SK-N-SH treated with all-trans-retinoic acid at 6 μM for 48 hours (cell line): ENCODE measurements around the gene OLA1.
A peak's percentile ranks its signal among the peaks of the same experiment; 100 is the strongest.

Experiments used
- ATAC-seq: fragments of 200-7000 bp; cut with Tn5 transposase; 3 replicates; pipeline ENCODE4 v1.9.1; 2020; ENCODE audit warnings: mild to moderate bottlenecking, moderate library complexity
- ARNTL ChIP-seq: fragments of 450-650 bp; formaldehyde crosslinking; IDR thresholded peaks from 2 replicates; pipeline ENCODE4 v1.5.0; 2020; ENCODE audit warnings: low read depth, mild to moderate bottlenecking, moderate library complexity, borderline replicate concordance
- CREB5 ChIP-seq: fragments of 250-450 bp; sonication (Bioruptor Pico); IDR thresholded peaks from 2 replicates; pipeline ENCODE4 v1.5.1; 2020; ENCODE audit warnings: low read depth, mild to moderate bottlenecking, moderate library complexity
- CSDC2 ChIP-seq: fragments of 250-450 bp; sonication (Bioruptor Pico); IDR thresholded peaks from 2 replicates; pipeline ENCODE4 v1.5.0; 2020; ENCODE audit warnings: mild to moderate bottlenecking, moderate library complexity
- ESRRG ChIP-seq: fragments of 250-450 bp; sonication (Bioruptor Pico); IDR thresholded peaks from 2 replicates; pipeline ENCODE4 v1.6.1; 2021; ENCODE audit warnings: mild to moderate bottlenecking
- GLIS3 ChIP-seq: fragments of 250-450 bp; sonication (Bioruptor Pico); IDR thresholded peaks from 2 replicates; pipeline ENCODE4 v1.5.0; 2020; ENCODE audit warnings: mild to moderate bottlenecking, moderate library complexity
- ISL1 ChIP-seq: fragments of 250-450 bp; sonication (Bioruptor Pico); IDR thresholded peaks from 2 replicates; pipeline ENCODE4 v2.1.2; 2022; ENCODE audit warnings: mild to moderate bottlenecking, moderate library complexity
- OSR1 ChIP-seq: fragments of 250-450 bp; sonication (Bioruptor Pico); IDR thresholded peaks from 2 replicates; pipeline ENCODE4 v1.8.0; 2022; ENCODE audit warnings: moderate library complexity, mild to moderate bottlenecking, inconsistent platforms
- PATZ1 ChIP-seq: fragments of 250-450 bp; sonication (Bioruptor Pico); IDR thresholded peaks from 2 replicates; pipeline ENCODE4 v1.8.0; 2020; ENCODE audit warnings: mild to moderate bottlenecking, moderate library complexity, borderline replicate concordance
- POU6F1 ChIP-seq: fragments of 250-450 bp; sonication (Bioruptor Pico); IDR thresholded peaks from 2 replicates; pipeline ENCODE4 v1.8.0; 2021; ENCODE audit warnings: low read depth, mild to moderate bottlenecking, moderate library complexity, borderline replicate concordance
- PPARA ChIP-seq: fragments of 250-450 bp; sonication (Bioruptor Pico); IDR thresholded peaks from 2 replicates; pipeline ENCODE4 v1.5.0; 2020; ENCODE audit warnings: mild to moderate bottlenecking, borderline replicate concordance
- RARB ChIP-seq: fragments of 250-450 bp; sonication (Bioruptor Pico); IDR thresholded peaks from 2 replicates; pipeline ENCODE4 v1.8.0; 2021; ENCODE audit warnings: mild to moderate bottlenecking, moderate library complexity
- SNAI2 ChIP-seq: fragments of 250-450 bp; sonication (Bioruptor Pico); IDR thresholded peaks from 2 replicates; pipeline ENCODE4 v1.5.0; 2020; ENCODE audit warnings: mild to moderate bottlenecking, moderate library complexity
- TSHZ2 ChIP-seq: fragments of 250-450 bp; sonication (Bioruptor Pico); IDR thresholded peaks from 2 replicates; pipeline ENCODE4 v1.5.0; 2020; ENCODE audit warnings: mild to moderate bottlenecking, moderate library complexity
- ZC3H10 ChIP-seq: fragments of 250-450 bp; sonication (Bioruptor Pico); IDR thresholded peaks from 2 replicates; pipeline ENCODE4 v1.5.1; 2021; ENCODE audit warnings: mild to moderate bottlenecking, moderate library complexity
- ZFP3 ChIP-seq: fragments of 250-450 bp; sonication (Bioruptor Pico); IDR thresholded peaks from 2 replicates; pipeline ENCODE4 v1.5.0; 2020; ENCODE audit warnings: mild to moderate bottlenecking, moderate library complexity
- ZFP30 ChIP-seq: fragments of 450-650 bp; formaldehyde crosslinking; IDR thresholded peaks from 2 replicates; pipeline ENCODE4 v1.5.0; 2022; ENCODE audit warnings: mild to moderate bottlenecking, moderate library complexity
- ZNF565 ChIP-seq: fragments of 450-650 bp; formaldehyde crosslinking; conservative IDR thresholded peaks from 2 replicates; pipeline ENCODE4 v1.5.0; 2020; ENCODE audit warnings: low read depth, mild to moderate bottlenecking, moderate library complexity
- ZNF70 ChIP-seq: fragments of 450-650 bp; formaldehyde crosslinking; IDR thresholded peaks from 2 replicates; pipeline ENCODE4 v1.5.0; 2020; ENCODE audit warnings: mild to moderate bottlenecking, moderate library complexity
- ZNF8 ChIP-seq: fragments of 450-650 bp; formaldehyde crosslinking; IDR thresholded peaks from 2 replicates; pipeline ENCODE4 v1.5.0; 2020; ENCODE audit warnings: mild to moderate bottlenecking, moderate library complexity

The OLA1 gene

GRCh38 chr2:174254267-174254666 is 5.9 kb upstream of the OLA1 start:
- TF ChIP-seq POU6F1 (CRISPR knock-in tag) (no peak), ZFP30 (no peak), RARB (CRISPR knock-in tag) (no peak), ZFP3 (CRISPR knock-in tag) (no peak), ZNF8 (CRISPR knock-in tag) (no peak), ESRRG (CRISPR knock-in tag) (no peak)
- TF ChIP-seq, all 23 proteins: peak for 0
- no peak for ATAC-seq

GRCh38 chr2:174248998-174249592 is 763 bp upstream of the OLA1 start:
- TF ChIP-seq SNAI2 (CRISPR knock-in tag), result no peak
- TF ChIP-seq ESRRG (CRISPR knock-in tag), result no peak
- no peak for TF ChIP-seq ZFP30
- no peak for TF ChIP-seq ARNTL
- TF ChIP-seq CSDC2 (CRISPR knock-in tag), result no peak
- TF ChIP-seq POU6F1 (CRISPR knock-in tag), result no peak
- TF ChIP-seq CREB5 (CRISPR knock-in tag), result no peak
- no peak for TF ChIP-seq GLIS3 (CRISPR knock-in tag)
- no peak for TF ChIP-seq ZC3H10 (CRISPR knock-in tag)
- no peak; the same call in 1 of the 2 replicates for TF ChIP-seq ISL1
- no peak for TF ChIP-seq TSHZ2 (CRISPR knock-in tag)
- TF ChIP-seq PATZ1, result no peak
- TF ChIP-seq OSR1, result no peak
- no peak for TF ChIP-seq RARB (CRISPR knock-in tag)
- TF ChIP-seq ZNF8 (CRISPR knock-in tag), result no peak
- no peak for TF ChIP-seq ZNF565
- ATAC-seq, result no peak

- TF ChIP-seq ISL1 (no peak), ZFP3 (CRISPR knock-in tag) (no peak), SNAI2 (CRISPR knock-in tag) (no peak), PPARA (CRISPR knock-in tag) (no peak), CSDC2 (CRISPR knock-in tag) (no peak), RARB (CRISPR knock-in tag) (no peak), POU6F1 (CRISPR knock-in tag) (no peak), CREB5 (CRISPR knock-in tag) (no peak), ZNF70 (CRISPR knock-in tag) (no peak)
- ATAC-seq, result peak; percentile 21; the same call in 2 of the 3 replicates
Observed at GRCh38 chr2:174247474-174248186, 702 bp downstream of the OLA1 start.
